ENCODE data around the gene PP2D1.
"Not testable (repeated sequence)": the region's sequence is repeated elsewhere in the genome, so short reads cannot be mapped to it uniquely, and the experiment has no call there.

Gene PP2D1

GRCh38 chr3:19967208-19967607 lies 44.9 kb downstream of the PP2D1 start:
- no peak for DNase-seq

- no peak for DNase-seq
Observed at GRCh38 chr3:19961960-19962359, 50.1 kb downstream of the PP2D1 start.

GRCh38 chr3:19960696-19961095 lies 51.4 kb downstream of the PP2D1 start:
- no peak for DNase-seq

DNA sequence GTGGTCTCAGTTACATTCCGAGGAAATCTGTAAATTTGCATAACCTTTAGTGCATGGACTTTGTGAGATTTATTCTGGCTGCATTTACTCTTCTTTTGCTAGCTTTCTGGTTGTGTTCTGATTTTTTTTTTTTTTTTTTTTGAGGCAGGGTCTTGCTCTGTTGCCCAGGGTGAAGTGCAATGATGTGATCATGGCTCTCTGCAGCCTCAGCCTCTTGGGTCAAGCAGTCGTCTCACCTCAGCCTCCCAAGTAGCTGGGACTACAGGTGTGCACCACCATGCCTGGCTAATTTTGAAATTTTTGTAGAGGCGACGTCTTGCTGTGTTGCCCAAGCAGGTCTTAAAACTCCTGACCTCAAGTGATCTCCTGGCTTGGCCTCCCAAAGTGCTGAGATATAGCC lies 52.6 kb downstream of the PP2D1 start:
- no peak for DNase-seq

DNA sequence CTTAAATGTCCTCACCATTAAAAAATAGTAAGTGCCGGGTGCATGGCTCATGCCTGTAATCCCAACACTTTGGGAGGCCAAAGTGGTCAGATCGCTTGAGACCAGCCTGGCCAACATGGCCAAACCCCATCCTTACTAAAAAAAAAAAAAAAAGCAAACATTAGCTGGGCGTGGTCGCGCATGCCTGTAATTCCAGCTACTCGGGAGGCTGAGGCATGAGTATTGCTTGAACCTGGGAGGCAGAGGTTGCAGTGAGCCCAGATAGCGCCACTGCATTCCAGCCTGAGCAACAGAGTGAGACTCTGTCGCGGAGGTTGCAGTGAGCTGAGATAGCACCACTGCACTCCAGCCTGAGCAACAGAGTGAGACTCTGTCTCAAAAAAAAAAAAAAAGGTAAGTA lies 54.7 kb downstream of the PP2D1 start:
- DNase-seq, result not testable (repeated sequence)

- no peak for DNase-seq
Observed at GRCh38 chr3:19954676-19955075, 57.4 kb downstream of the PP2D1 start.

GRCh38 chr3:19950316-19950715 lies 61.7 kb downstream of the PP2D1 start:
- DNase-seq, result no peak

GRCh38 chr3:19948226-19948591 lies 63.9 kb downstream of the PP2D1 start:
- DNase-seq, result no peak

DNA sequence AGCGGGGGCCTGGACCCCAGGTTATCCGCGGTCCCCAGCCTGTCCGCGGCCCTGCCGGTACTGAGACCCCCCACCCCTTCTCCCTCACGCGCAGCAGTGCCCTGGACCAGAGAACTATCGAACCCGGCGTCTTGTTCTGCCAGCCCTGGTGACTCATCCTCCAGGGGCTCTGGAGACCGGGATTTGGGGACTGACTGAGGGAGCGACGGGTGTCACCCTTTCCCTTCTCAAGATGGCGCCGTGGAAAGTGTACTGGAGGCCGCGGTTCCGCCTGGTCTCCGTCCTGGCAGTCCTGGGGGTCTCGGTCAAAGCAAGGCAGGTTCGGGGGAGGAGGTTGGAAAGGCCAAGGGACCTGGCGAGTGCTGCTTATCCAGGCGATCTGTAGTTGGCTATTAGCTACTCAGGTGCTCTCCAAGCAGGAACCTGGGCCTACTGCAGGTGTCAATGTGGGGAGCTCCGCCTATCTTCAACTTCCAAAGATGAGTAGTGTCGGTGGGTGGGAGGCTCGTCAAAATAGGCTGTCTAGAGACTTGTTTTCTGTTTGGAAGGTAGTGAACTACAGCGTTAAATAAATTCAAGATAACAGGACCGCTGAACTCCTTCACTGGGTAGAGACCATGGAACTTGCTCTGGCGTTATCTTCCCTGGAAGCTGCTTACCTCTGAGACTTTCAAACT lies 64.4 kb downstream of the PP2D1 start:
- DNase-seq, result peak; percentile 4 to 59

- peak; percentile 97 for DNase-seq
Observed at GRCh38 chr3:19946832-19947548, 65.1 kb downstream of the PP2D1 start, which contains the start of gene RAB5A. TSS of gene RAB5A (plus strand) at chr3:19947097. CDS start at chr3:19950899, 3,802 bp downstream.

- peak; percentile 55 to 68 for DNase-seq
Observed at GRCh38 chr3:19945969-19946831, 65.9 kb downstream of the PP2D1 start.

DNA sequence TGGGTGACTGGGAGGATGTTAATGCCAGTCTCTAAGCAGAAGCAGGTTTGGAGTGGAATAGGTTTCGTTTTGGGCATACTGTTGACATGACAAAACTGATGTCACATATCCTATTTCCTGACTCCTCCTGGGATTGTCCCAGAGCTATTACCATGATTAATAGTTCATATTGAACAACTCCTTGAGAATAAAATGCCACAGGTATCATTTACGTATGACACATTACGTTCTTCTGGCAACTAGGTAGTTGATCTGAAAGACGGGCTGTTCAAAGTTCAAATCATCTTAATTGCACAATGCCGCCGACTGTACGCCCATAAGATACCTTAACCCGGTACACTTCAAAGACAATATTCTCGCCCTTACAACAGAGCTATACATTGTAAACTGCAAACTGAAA lies 66.5 kb downstream of the PP2D1 start:
- peak in 1 of 2 experiments; percentile 52 for DNase-seq

DNA sequence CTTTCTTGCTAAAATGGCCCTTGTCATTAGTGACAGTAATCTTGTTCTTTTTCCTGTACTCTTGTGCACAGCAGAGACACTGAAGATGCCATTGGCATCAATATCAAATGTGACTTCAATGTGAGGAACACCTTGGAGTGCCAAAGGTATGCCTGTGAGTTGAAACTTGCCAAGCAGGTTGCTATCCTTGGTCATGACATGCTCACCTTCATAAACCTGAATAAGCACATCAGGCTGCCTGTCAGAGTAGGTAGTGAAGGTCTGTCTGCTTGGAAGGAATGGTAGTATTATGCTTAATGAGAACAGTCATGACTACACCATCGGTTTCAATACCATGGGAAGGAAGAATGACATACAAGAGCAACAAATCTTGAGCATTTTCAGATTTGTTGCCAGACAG lies 71.4 kb downstream of the PP2D1 start:
- no peak for DNase-seq

GRCh38 chr3:19938295-19938627 lies 73.8 kb downstream of the PP2D1 start:
- no peak for DNase-seq

DNA sequence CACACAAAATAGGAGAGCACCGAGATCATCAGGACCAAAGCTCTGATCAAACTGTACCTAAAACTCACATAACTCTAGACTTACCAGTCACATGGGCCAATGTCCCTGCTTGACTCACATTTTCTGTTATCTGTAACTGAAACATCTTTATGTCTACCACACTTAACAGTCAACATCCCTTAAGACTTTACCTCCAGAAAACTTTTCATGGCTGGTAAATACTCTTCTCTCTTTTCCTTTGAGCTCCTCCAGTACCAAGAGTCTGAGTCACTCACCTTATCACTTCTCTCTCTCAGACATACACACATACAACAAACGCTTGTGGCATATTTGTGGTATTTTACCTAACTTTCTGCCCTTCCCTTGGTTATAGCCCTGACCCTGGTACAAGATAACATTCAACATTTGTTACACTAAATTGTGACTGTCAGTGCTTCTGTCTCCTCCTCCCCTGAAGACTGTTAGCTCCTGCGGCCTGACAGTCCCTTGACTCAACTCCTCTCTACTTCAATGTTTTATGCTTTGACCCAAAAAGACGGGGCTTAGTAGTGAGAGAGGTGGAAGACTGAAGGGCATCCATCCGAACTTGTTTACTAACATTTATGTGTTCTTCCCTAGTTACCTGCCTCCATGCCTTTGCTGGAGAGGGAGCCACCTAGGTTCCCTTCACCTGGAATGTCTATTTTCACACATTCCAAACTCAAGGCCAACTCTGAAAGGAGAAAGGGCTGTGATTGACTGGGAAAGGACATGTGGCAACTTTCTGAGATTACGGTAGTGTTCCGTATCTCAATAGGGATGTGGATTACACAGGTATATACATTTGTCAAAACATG lies 74.4 kb downstream of the PP2D1 start:
- no peak for DNase-seq

Measured in NCI-H2081 (cell line).